ENCODE data around the gene IL1RN. TPM values are rescaled to one million over a fixed set of nuclear protein-coding genes. Genes with fewer than 3 reads are reported as not detected.

Gene IL1RN
- total RNA-seq, 1 donor from 2014 or later, result 11.0 TPM

DNA sequence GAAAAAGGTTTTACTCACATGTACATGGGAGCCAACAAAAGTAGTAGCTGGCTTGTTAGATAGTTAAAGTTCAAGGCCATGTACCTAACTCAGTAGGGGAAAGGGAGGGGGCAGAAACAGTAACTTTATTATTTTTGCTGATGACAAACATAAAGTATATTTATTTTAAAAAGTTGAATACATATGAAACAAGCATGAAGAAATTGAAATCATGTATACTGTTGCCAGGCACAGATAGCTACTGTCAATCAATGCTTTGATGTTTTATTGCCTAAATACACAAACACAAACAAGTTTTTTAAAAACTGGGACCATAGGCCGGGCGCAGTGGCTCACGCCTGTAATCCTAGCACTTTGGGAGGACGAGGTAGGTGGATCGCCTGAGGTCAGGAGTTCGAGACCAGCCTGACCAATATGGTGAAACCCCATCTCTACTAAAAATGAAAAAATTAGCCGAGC, 38.8 kb downstream of the IL1RN start:
- no peaks in the 10 kb centered on the region for H3K27me3 Mint-ChIP-seq
- no peak overlapping the region for H3K4me3 Mint-ChIP-seq
- peak overlapping the region; percentile 30 for H3K27ac Mint-ChIP-seq
- H3K36me3 Mint-ChIP-seq, result peaks cover 4% of the 10 kb centered on the region
- peaks cover 27% of the 10 kb centered on the region for H3K4me1 Mint-ChIP-seq (ENCODE audit: unreplicated experiment)
- no peaks in the 10 kb centered on the region for H3K9me3 Mint-ChIP-seq
- no peak for TF ChIP-seq CTCF (conservative IDR thresholded peaks at IDR 0.05)
- DNase-seq (ENCODE audit: extremely low spot score, unreplicated experiment), result no peak

DNA sequence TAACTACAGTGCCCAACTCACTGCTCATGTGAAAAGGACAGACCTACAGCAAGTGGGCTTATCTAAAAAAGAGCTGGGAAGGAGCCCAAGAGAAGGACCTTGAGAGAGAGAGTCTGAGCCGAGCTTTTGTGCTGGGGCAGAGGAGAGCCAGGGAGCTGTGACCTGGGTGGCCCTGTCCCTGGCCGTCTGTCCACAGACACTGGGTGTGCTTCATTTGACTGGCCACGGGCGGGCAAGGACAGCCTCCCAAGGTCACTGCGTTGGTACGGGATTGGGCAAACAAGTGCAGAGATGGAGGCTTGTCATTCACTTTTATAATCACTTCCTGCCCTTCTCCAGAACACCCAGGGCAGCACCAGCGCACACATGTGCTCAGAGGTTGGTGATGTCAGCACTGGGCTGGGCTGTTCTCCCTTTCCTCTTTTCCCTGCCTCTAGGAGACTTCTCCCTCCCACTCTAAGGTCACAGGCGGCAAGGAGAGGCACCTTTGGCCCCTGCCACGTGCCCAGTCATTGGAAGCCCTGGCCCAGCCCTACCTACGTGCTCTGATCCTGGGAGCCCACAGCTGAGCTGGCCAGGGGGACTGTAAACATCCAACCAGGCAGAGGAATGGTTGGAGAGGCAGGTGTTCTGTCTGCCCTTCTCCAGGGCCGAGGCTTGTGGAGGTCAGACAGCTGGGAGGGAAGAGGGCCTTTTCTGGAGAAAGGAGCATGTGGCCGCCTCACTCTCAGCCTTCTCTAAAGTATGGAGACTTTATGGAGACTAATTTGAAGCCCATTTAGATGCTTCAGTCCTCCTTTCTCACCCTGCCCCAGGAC, 39.9 kb downstream of the IL1RN start:
- Mint-ChIP-seq H3K27ac (peak overlapping the region; percentile 3), H3K4me1 (ENCODE audit: unreplicated experiment) (peaks cover 27% of the 10 kb centered on the region)

GRCh38 chr2:113167962-113168340, 40.6 kb downstream of the IL1RN start:
- Mint-ChIP-seq H3K27ac (no peak overlapping the region), H3K4me1 (ENCODE audit: unreplicated experiment) (peaks cover 20% of the 10 kb centered on the region), H3K4me3 (no peak overlapping the region), H3K9me3 (no peaks in the 10 kb centered on the region), H3K36me3 (peaks cover 4% of the 10 kb centered on the region), H3K27me3 (no peaks in the 10 kb centered on the region)
- no peak for TF ChIP-seq CTCF (conservative IDR thresholded peaks at IDR 0.05)
- DNase-seq (ENCODE audit: extremely low spot score, unreplicated experiment), result no peak

More for the DNA sequence above, 39.9 kb downstream of the IL1RN start:
- Mint-ChIP-seq H3K9me3 (no peaks in the 10 kb centered on the region), H3K4me3 (no peak overlapping the region), H3K36me3 (peaks cover 4% of the 10 kb centered on the region), H3K27me3 (no peaks in the 10 kb centered on the region)
- no peak for TF ChIP-seq CTCF (conservative IDR thresholded peaks at IDR 0.05)
- peak; percentile 62 for DNase-seq (ENCODE audit: extremely low spot score, unreplicated experiment)

DNA sequence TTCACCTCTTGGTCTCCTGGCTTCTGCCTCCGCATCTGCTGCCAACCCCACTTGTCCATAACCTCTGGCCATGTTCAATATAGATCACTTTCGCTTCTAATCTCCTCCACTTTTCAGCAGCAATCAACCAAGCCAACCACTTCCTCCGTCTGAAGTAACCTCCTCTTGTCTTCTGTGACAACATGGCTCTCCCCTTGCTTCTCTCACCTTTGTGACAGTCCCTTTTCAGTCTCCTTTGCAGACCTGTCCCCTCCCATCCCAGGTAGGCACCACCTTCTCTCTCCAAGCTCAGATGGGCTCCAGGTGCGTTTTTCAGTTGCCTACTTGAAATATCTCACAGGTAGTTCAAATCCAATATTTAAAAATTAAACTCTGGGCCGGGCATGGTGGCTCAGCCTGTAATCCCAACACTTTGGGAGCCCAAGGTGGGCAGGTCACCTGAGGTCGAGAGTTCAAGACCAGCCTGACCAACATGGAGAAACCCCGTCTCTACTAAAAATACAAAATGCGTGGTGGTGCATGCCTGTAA, 41.7 kb downstream of the IL1RN start:
- peaks cover 4% of the 10 kb centered on the region for H3K36me3 Mint-ChIP-seq
- H3K4me3 Mint-ChIP-seq, result no peak overlapping the region
- H3K27me3 Mint-ChIP-seq, result no peaks in the 10 kb centered on the region
- no peak overlapping the region for H3K27ac Mint-ChIP-seq
- H3K9me3 Mint-ChIP-seq, result no peaks in the 10 kb centered on the region
- peaks cover 18% of the 10 kb centered on the region for H3K4me1 Mint-ChIP-seq (ENCODE audit: unreplicated experiment)
- DNase-seq (ENCODE audit: extremely low spot score, unreplicated experiment), result peak; percentile 45
- no peak for TF ChIP-seq CTCF (conservative IDR thresholded peaks at IDR 0.05)

- Mint-ChIP-seq H3K4me3 (no peak overlapping the region), H3K27ac (no peak overlapping the region), H3K36me3 (peaks cover 4% of the 10 kb centered on the region), H3K9me3 (no peaks in the 10 kb centered on the region), H3K4me1 (ENCODE audit: unreplicated experiment) (peaks cover 13% of the 10 kb centered on the region), H3K27me3 (no peaks in the 10 kb centered on the region)
- no peak for TF ChIP-seq CTCF (conservative IDR thresholded peaks at IDR 0.05)
- no peak for DNase-seq (ENCODE audit: extremely low spot score, unreplicated experiment)
Observed at GRCh38 chr2:113169586-113169985, 42.2 kb downstream of the IL1RN start.

Data from type B pancreatic cell (in vitro differentiated cells).